ENCODE measurements around the gene PAX8.

DNA sequence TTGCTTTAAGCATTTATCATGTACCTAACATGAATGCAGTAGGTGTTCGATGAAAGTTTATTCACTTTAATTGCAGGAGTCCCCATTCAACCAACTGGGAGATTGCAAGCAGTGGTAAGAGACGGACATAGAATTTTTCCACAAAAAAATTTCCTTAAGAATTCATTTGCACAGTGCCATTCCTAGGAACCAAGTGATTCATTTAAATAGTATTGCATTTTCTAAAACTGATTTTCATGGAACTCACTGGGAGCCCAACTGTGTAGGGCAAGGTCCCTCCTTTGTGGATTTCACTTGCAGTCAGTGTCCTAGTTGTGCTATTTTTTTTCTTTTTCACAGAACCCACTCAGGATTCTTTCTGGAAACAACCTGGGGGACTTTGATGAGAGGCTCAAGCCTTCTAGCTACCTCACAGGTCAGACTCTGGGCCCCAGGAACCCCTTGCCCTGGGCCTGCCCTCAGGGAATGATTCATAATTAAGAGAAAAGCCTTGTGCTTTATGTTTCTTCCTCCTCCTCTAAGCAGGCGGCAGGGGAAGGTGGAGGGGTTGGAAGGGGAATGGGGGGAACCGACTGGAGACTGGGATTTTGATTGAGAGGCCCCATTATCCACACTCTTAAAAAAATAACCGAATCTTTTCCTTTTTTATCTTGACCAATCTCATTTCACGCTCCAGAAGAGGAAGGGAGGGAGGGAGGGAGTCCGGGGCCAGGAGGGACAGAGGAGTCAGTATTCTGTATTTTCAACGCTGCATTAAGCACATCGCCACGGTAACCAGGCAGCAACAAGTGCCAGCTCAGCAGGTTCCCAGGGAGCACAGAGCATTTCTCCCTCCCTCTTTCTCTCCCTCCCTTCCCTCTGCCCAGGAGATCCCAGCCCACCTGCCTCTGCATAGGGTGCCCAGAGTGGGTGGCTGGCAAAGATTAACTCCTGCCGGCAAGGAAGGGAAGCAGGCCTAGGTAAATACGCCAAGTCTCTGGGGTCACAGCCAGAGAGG, 53.2 kb downstream of the PAX8 start:
- TF ChIP-seq POLR2AphosphoS5 (IDR thresholded peaks at IDR 0.05; ENCODE audit: borderline replicate concordance, low read depth, low read length): no peak
- no peak for TF ChIP-seq EZH2 (IDR thresholded peaks at IDR 0.05)

Data from SK-N-MC (cell line).